ENCODE data around the gene LCLAT1.

The LCLAT1 gene

DNA sequence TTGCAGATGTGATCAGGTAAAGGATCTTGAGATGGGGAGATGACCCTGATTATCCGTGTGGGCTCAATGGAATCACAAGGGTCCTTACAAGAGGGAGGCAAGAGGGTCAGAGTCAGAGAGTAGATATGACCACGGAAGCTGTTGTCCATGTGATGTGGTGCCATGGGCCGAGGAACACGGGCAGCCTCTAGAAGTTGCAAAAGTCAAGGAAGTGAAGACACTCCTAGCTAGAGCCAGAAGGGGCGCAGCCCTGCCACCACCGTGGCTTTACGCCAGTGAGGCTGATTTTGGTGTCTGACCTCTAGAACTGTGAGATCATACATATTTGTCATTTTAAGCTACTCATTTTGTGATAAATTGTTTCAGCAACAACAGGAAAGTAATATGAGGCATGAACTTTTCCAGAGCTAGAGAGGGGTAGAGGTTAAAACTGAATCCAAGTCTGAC, 245.8 kb downstream of the LCLAT1 start:
- no peak for DNase-seq (ENCODE audit: low read depth, low spot score)
